Inflammatory macrophage (primary cell): ENCODE measurements around the gene LCMT1.
A peak's percentile ranks its signal among the peaks of the same experiment; 100 is the strongest.
"Not testable (repeated sequence)": the region's sequence is repeated elsewhere in the genome, so short reads cannot be mapped to it uniquely, and the experiment has no call there.

ENCODE experiments used
- DNase-seq, 2 donors: peaks; one replicate each; pipeline ENCODE4 v3.0.0-alpha.2; 2020 to 2022

LCMT1 gene

DNA sequence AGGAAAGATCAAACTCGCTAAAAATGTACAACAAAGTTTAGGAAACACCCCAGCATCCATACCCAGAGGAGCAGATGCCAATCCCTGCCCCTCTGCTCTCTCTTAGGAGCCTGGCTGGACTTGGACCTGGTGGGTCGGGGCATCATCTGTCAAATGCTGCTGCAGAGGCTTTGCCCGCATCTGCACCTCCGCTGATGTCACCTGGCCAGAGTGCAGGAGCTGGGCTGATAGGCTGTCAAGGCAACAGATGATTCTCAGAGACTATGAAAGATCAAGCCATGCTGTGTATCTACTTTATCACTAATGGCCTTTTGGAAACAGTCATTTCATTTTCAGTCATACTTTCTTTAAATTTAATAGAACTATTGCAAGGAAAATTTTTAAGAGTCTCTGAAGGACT is 15.9 kb upstream of the LCMT1 start:
- DNase-seq, result no peak

DNA sequence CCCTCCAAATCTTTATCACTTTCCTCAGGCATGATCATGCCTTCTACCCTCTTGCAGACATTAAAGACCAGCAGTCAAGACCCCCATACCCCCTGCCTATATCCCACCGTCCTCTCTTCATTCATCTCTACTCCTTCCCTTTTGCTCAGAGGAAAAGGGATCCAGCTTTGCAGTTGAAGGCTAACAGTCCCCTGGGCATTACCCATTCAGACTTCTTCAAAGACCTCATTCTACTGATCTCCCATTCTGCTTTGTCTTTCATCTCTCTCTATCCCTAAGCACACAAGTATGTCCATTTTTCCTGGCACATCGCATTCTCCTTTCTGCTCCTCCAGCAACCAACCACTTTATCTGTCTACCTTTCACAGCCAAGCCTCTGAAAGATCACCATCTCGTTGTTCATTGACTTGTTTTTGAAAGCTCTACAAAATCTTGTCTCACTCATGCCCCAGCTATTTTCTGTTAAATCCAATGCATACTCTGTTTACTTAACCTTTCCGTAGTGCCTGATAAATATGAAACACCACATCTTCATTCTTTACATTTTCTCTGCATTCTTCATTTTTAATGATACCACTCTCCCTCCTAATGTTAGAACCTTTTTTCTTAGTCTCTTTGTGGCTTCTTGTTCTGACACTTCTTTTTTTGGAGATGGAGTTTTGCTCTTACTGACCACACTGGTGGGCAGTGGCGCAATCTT is 14.1 kb upstream of the LCMT1 start:
- DNase-seq, result no peak

DNA sequence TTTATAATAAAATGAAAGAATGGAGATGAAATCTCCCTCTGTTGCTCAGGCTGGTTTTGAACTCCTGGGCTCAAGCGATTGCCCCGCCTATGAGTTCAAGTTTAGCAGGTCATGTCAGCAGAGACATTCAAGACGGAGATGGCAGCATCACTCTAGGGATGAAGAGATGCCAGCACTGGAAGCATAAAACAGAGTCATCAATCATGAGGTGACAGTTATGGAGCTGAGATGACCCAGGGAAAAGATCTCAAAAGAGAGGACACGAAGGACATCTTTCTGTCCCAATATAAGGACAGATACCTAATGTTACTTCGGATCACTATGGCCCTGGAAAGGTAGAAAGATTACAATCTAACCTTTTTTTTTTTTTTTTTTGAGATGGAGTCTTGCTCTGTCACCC is 11.0 kb upstream of the LCMT1 start:
- DNase-seq, result no peak

DNA sequence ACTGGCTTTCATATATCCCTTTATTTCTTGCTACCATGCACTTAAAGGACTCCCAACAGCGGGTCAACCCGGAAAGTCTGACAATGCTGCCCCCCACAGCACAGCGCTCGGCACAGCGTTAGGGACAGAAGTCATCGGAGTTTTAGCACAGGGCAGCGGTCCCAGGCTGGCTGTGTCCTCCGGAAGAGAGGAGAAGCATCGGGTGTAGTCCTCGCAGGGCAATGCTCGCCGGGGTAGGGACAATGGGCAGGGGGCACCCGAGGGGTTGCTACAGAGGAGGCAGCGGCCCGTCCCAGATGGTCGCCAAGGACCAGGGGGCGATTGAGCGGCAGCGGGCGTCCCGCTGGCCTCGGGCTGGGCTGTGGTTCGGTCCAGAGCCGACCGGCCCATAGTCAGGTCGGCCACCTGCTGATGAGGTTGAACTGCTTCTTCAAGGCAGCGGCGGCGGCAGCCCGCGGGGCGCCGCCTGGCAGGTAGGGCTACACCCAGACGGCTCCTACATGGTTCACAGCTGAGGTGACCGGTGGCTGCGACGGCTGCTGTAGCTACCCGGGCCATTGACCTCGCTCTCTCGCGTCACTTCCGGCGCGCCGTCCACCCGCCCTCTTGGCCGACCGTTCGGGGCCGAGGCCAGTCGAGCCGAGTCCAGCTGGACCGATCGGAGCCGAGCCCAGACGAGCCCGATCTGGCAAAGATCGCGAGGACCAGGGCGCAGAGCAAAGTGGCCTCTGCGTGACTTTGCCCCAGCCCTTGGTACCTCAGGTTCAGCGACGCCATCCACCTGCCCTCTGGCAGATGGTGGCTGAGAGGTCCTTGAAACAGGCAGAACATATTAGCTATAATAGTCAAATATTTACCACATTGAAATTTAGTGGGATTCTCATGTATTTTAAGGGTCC is 4.7 kb upstream of the LCMT1 start:
- peak; percentile 86 to 88 for DNase-seq

DNA sequence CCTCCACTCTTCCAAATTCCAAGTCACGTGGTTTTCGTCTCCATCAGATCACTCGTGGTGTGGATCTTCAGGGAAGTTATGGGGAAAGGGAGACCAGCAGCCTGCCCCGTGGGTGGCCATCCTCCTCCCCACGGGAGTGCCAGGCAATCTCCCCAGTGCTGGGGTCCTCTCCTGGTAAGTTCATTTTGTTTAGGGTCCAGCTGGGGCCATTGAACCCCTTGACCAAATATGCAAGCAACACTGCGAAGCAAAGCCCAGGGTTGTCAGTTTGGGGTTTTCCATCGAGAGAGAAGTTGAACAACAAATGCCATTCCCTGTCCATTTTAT is 4.1 kb upstream of the LCMT1 start:
- DNase-seq, result no peak

DNA sequence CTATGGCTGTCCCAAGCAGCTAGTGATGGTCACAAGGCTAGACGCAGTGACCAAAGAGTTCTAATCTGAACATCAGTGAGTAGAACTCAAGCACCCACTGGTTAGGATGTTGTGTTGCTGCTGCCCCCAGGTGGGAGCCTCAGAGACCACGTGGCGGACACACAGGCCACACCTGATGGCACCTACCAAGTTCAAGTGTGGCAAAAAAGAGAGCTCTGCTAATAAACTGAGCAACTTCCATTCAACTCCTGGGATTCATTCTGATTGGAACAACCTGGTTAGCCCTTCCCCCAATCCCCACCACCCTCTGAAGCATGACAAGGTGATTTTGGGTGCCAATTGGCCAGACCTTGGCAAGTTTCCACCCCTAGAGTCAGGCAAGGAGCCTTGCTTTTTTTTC is 3.5 kb upstream of the LCMT1 start:
- no peak for DNase-seq

DNA sequence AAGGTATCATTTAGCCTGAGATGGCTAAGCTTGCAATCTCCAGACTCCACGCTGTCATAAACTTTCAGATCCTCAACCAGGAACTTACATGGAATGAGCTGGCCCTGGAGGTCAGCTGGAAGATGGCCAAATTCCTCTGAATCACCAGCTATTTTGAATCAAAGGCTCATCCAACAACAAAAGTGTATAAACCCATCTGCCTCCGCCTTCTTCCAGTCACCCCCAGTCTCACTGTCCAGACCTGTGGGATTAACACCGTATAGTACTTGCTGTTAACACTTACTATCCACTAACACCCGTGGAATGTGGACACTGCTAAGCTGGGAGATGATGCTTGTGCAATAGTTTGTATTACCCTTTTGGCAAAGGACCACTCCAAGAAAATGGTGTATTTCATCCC is 1.9 kb upstream of the LCMT1 start:
- peak; percentile 75 to 89 for DNase-seq

DNA sequence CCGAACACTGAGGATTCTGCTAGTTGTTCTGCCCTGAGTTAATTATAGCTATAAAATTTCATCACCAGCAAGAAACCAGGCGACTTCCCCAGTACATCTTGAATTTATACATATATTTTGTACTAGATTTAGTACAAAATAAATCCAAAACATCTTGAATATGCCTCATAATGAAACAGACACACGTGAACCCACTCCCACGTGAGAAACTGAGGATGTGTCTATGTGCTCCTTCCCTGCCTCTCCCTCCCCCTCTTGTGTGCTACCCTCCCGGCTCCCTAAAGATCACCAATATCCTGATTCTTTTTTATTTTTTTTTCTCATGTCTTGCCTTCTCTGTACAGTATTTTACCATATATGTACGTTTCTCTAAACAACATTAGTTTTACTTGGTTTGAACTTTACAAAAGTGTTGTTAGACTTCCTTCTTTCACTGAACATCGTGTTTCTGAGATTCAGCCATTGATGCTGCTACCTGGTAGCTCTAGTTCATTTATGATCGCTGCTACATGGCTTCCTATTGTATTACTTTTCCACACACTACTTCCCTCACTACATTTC is 1.1 kb upstream of the LCMT1 start:
- DNase-seq, result peak; percentile 25 to 42

DNA sequence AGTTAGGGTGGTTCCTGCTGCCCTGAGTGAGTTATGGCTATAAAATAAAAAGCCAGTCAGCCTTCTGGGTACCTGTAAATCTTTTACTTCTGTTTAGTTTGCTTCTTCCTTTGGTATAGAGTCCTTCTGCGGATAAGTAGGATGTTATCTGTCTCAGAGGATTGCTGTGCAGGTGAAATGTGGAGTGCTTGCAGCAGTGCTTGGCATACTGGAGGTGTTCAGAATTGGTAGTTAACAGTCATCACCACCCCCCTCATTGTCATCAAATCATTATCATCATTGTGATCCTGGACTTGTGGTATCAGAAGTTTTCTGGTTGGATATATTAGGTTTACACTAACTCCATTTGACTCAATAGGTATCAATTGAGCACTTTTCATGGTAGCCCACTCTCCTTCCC is 2.6 kb downstream of the LCMT1 start:
- DNase-seq, result no peak

DNA sequence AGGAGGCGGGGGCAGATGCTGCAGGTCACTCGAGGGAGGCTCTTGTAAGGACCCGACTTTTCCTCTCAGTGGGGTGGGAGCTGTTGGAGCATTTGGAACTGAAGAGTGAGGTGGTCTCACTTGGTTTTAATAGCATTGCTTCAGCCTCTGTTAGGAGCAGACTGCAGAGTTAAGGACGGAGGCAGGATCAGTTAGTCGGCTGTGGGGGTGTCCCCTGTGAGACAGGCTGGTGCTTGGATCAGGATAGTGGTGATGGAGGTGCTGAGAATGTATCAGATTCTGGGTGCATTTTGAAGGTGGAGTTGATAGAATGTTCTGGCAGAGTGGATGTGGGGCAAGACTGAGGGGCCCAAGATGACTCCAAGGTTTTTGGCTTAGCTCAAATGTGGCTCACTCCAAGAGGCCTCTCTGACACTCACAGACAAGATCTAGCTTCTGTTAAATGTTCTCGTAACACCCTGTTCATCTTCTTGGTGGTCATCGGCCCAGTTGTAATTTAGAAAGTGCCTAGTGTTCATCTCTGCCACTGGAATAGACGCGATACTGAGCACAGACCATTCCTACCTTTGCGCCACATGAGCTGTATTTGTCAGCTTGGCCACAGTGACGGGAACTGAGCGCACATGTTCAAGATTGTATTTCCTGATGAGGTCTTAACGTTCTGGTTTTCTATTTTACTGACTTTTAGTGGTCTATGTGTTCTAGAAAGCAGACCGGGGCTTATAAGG is 7.5 kb downstream of the LCMT1 start:
- DNase-seq, result no peak

DNA sequence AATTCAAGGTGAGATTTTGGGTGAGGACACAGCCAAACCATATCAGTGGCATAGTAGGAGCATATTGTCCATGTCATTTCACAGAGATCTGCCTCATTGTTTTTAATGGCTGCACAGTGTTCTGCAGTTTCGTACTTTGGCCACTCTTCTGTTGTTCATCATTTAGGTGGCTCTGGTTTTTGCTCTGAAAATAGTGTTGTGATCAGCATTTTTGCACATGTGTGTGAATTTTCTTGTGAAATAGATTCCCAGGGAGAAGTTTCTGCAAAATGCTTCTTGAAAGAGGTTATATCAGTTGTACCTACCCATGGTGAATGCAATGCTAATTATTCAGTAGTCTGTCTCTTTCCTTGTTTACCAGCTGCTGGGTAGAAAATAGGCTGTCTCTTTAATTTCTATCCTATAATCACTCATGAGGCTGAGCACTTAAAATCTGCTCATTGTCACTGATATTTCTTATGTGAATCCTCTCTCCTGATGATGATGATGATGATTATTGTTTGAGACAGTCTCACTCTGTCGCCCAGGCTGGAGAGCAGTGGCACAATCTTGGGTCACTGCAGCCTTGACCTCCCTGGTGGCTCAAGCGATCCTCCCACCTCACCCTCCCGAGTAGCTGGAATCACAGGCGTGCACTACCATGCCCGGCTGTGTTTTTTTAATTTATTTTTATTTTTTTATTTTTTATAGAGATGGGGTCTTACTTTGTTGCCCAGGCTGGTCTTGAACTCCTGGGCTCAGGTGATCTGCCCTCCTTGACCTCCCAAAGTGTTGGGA is 10.5 kb downstream of the LCMT1 start:
- no peak for DNase-seq

DNA sequence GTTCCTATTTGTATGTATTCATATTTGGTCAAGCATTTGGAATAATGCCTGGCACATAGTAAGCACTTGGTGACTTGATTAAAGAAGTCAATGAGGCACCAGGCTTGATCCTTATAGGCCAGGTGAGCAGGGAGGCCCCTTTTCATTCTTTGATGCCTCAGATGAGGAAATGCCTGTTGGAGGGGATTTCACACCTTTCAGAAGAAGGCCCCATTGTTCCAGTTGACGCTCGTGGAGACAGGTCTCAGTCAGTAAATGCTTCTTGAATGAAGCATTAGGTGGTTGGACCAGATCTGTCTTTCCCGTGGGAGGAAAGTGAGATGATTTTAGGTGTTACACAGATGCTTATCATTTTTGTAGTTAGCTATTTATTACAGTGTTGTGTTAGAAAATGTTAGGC is 13.0 kb downstream of the LCMT1 start:
- DNase-seq, result no peak

DNA sequence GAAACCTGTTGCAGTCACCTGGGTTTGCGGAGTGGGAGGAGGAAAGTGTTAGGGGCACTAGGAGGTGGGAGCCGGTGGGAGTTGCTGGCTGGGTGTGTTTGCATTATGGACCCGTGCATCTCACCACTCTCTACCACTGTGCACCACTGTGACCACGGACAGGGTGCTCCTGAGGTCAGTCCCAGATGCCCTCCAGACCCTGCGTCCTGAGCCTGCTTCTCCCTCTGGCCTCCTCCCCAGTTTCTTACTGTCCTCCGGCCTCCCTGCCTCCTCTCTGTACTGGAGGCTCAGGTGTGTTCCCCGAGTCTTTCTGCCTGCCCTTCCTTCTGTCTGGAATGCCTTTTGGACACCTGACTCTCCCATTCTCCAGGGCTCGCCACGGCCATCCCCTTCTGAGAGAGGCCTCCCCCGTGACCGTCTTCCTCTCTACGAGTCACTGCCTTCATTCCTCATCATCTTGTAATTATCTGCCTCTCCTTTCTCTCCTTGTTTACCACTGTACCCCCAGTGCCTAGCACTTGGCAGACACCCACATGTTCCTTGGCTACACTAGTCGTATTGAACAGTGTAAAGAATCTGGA is 14.6 kb downstream of the LCMT1 start:
- DNase-seq, result not testable (repeated sequence)

DNA sequence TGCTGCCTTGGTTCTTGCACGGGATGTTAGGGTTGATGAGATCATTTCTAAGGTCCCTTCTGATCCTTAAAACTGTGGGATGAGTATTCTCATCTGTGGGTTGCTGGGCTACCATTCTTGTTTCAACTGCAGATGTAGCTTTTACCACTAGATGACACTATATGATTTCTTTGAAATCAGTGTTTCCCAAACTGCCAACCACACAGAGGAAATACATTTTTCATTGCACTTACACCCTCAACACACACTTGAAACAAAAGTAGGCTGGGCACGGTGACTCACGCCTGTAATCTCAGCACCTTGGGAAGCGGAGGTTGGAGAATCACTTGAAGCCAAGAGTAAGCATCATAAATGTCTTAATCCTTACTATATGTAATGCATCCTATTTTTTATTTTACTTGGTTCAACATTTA is 15.3 kb downstream of the LCMT1 start:
- DNase-seq, result peak; percentile 72 to 74

DNA sequence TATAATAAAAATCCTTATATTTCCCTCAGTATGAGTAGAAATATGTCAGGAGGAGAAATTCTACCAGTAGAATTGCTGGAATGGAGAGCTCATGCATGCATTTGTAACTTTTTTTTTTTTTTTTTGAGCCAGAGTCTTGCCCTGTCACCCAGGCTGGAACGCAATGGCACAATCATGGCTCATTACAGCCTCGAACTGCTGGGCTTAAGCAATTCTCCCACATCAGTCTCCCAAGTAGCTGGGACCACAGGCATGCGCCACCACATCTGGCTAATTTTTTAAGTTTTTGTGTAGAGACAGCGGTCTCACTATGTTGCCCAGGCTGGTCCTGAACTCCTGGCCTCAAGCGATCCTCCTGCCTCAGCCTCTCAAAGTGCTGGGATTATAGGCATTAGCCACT is 21.2 kb downstream of the LCMT1 start:
- not testable (repeated sequence) for DNase-seq

DNA sequence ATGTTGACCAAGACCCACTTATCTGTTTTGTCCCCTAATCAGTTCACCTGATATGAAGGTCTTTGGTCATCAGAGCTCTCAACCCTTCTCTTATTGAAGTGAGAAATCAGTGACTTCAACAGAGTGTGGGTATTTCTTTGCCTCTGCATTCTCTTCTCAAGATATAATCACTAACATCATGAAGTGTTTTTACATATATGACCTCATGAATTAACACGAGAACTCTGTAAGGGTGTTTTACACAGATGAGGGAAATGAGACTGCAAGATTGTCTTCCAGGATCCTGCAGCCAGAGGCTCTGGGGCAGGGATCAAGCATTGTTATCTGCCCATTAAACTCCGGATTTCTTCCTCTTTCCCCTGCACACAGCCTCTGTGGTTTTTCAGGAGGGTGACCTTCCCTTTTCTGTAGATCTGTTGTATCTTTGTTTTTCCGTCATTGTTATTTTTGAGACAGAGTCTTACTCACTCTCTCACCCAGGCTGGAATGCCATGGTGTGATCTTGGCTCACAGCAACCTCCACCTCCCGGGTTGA is 22.7 kb downstream of the LCMT1 start:
- peak; percentile 86 to 89 for DNase-seq

DNA sequence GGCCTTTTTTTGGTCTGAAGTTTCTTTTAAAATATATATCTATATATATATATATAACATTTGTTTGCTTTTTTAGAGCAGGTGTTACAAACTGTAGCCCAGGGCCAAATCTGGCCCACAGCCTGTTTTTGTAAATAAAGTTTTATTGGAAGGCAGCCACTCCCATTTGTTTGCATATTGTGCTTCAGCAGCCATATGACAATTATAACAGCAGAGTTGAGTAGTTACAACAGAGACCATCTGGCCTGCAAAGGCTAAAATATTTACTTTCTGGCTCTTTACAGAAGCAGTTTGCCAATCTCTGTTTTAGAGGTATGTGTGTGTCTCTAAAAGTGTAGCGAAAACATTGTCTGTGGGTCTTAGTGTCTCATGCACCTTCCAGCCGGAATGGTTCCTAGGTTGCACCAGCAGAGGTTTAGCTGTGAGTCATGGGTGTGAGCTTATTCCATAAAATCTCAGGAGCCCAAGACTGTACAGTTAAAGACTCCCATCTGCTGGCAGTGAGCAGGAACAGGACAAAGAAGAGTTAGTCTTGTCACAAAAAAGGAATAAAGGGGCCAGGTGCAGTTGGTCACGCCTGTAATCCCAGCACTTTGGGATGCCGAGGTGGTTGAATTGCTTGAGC is 23.8 kb downstream of the LCMT1 start:
- DNase-seq, result no peak

DNA sequence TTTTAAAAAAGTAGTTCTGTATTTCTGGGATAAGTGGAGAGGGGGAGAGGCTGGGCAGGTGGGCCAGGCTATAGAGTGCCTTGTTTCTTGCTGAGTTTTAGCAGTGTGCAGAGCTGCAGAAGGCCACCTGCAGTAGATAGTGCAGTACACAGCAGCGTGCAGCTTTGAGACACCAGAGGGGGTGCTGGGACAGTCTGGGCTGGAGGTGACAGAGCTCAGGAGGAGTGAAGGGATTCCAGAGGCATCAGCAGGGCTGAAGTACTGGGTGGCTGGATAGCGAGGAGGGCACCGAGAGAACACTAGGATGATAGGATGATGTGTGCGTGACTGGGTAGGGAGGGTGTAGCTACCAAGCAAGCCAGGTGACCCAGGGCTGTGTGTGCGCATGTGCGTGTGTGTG is 26.6 kb downstream of the LCMT1 start:
- no peak for DNase-seq

DNA sequence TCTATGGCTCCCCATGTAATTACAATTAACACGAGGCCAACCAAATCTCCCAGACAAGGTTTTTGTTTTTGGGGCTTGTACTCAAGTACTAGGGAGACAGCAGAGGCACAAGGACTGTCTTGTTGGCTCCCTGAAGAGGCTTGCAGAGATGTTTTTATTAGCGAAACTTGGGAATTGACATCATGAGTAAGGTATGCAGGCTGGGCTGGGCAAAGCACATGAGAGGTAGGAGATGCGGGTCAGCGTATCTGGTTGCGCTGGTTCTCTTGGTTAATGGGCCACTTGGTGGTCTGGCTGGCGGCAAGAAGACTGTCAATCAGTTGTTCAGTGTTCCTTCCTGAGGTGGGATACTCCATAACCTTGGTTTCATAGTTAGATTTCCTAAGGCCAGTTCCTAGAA is 28.9 kb downstream of the LCMT1 start:
- DNase-seq, result no peak

DNA sequence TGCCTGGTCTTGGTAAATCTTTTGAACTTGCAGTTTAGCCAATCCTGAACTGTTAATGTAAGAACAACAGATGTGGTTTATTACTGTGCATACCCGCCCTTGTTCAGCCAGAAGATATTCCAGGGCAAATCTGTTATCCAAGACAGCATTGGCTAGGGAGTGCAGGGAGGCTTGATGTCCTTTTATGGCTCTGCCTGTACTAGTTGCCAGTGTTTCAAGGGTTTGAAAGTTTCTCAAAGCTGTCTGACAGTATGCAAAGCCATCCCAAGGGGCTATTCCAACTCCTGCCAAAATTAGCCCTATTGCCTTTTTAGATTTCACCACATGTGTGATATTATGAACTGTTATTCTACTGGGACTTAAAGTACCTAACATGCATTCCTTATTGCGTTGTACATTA is 30.1 kb downstream of the LCMT1 start:
- DNase-seq, result no peak

DNA sequence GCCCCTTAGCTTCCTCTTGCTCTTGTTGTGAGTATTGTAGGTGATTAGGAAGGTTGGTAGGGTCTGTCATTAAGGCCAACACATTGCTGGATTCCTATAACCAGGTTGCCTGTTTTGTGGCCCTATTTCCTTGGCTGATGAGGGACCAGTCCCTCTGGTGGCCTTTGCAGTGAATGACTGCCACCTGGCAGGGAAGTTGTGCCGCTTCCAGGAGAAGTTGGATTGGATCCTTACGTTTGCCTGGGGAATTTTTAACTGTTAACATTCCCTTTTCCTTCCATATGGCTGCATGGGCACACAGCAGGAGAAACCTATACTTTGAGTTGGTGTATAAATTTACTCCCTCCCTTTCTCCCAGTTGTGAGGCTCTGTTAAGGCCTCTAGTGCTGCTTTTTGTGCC is 32.4 kb downstream of the LCMT1 start:
- no peak for DNase-seq
